GM21367 (cell line): Measurements from ENCODE around the gene ABCF2.

Source experiments
- ATAC-seq: cut with Tn5 transposase; IDR thresholded peaks from one replicate; pipeline ENCODE4 v1.9.1; 2021; ENCODE audit not compliant: unreplicated experiment

Gene ABCF2

DNA sequence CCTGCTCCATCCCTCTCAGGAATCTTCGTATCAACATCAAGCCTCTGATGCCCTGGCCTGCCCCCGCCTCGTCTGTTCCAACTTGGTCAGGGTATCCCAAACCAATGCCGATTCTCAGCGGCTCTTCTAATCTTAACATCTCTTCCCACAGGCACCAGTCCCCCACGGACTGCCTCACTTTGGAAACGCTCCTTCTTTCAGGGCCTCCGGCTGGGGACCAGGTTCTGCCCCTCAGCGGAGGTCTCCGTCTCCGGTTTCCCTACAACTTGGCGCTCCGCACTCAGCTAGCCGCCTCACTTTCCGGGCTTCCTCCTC lies 488 bp downstream of the ABCF2 start:
- peak; percentile 2 for ATAC-seq

DNA sequence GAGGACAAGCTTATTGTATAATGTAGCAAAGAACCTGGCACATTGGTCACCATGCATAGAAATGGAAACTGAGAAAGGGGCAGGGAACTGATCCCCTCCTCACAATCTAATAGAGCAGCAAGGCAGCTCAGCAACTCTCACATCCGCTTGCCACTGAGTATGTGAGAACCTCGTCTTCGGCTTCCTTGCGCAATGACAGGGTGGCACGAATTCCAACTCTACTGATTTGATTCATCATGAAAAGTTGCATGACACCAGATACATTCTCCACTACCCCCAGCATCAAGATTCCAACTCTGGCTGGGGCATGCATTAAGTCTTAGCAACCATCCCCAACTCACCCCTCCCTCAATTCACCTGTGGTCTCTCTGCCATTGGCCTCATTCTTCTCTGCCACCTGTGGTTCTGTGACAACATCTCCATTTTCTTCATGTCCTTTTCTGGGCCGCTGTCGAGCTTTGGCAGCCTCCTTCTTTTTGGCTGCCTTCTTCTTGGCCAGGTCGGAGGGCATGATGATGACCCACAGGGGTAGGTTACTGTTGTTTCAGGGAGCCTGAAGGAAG lies 976 bp downstream of the ABCF2 start:
- no peak for ATAC-seq

DNA sequence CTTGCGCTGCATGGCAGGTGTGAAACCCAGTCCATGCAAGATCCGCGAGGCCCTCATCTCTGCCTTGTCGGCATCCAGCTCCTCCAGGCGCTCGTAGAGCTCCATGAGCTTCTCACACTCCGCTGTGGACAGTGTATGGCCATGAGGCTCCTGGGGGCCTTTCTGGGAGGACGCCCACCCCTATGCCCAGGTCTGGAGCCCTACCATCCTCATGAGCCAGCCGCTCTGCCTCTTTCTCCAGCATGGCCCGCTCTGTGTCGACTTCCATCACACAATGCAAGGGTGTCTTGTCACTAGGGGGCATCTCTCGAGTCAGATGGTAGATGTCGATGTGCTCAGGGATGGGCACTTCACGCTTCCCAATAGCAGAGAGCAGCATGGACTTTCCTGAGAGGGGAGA lies 3.3 kb downstream of the ABCF2 start:
- no peak for ATAC-seq

DNA sequence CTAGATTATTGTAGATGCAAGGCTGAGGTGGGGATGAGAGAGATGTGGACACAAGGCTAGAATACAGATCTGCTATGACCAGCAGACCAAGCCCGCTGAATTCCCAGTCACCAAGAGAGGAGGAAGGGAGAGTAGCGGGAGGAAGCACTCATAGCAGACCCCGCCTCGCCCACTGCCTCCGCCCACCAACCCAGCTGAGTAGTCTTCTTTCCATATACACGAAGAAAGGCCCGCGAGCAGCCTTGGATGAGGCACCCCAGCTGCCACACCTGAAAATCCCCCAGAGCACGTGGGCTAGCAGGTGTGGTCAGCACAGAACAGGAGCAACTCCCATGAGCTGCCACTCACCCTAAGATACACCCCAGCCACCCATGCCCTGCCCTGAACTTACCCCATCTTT lies 8.8 kb downstream of the ABCF2 start:
- ATAC-seq = no peak

DNA sequence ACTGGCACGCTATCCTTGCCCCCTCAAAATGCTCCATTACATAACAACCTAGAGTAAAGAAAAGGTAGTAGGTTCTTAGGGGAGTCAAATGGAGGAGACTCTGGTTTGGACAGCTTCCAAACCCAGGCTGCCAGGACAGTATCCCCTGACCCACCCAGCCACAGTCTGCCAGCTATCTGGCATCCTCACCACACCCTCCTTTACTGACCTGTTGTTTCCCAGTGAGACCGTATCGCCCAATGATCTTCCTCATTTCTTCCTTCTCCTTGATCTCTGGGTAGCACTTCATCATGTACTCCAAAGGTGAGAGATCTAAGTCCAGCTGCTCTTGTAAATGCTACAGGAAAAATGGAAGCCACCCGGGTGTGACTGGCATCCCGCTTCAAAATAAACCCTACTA lies 11.6 kb downstream of the ABCF2 start:
- no peak for ATAC-seq

DNA sequence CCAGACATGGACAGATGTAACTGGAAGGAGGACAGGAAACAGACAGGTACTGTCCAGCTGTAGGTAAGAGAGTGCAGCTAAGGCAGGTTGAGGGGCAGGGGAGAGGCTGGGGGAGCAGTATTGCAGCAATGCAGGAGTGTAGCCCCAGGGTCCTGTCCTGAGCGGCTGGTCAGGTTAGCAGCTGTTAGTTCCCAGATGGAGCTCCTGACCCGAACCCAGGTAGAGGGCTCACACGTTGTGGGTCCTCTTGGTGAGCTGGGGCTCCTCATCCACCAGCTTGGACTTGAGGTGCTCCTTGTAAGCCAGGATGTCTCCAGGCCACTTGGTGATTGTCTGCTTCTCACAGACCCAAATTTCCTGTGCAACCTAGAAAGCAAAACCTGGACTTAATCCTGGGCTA lies 13.2 kb downstream of the ABCF2 start:
- ATAC-seq = no peak

DNA sequence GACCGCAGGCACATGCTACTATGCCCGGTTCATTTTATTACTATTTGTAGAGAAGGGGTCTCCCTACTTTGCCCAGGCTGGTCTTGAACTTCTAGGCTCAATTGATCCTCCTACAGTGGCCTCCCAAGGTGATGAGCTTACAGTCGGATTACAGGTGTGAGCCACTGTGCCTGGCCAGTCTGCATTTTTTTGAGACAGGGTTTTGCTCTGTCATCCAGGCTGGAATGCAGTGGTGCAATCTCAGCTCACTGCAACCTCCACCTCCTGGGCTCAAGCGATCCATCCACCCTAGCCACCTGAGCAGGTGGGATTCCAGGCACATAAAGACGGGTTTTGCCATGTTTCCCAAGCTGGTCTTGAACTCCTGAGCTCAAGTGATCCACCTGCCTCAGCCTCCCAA lies 14.4 kb downstream of the ABCF2 start:
- no peak for ATAC-seq

DNA sequence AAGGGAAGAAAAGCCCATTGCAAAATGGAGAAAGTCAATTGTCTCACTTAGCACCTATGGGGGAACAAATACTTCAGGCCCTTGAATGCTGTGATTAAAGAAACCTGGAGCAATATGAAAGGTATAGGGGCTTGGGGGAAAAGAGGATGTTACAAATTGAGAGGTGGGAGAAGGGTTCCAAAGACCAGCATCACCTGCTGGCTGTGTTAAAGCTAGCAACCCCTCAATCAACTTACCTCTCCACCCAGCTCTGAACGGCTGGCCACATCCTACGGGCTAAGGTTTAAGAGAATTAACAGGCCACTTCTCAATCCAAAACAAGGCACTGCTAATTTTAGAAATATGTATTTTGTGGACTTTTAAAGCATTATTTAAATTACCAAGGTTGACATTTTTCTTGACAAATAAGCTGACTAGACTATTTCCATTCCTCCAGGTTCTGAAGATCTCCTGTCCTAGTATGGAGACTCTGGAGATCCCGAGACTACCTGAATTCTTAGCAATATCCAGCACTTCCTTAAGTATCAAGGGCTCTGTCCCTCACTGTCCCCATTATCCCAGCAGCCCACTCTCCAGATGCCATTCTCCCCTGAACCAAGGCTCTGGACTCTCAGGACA lies 15.7 kb downstream of the ABCF2 start:
- no peak for ATAC-seq

DNA sequence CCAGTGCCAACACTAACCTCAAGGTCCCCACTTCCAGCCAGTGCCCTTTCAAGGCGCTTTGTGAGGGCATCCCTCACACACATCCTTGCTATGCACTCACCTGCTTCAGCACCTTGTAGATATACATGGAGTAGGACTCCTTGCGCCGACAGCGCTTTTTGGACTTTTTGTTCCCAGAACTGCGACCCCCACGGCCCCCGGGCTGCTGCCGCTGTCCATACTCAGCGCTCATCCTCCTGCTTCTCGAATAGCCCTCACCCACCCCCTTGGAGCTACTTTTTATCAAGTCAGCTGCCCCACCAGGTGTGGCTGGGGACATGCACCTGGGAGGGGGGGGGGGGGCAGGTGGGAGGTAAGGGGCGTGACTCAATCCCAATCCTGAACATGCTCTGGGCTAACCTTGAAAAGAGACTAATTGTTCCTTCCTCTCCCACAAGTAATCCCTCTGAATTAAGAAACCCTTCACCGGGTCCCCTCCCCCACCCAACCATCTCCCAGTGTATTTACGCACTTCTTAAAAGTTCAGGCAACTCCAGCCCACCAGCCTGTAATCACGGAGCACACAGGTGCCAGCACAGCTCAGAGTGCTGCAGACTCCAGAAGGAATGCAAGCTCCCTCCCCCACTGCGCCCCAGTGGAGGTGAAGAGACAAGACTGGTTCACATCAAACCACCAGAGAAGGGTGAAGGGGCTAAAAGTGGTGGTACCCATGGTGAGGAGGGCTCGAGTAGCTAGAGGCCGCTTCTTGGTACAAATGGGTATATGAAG lies 16.7 kb downstream of the ABCF2 start, which contains the start of gene H2BK1:
TSS of gene H2BK1 (minus strand) at position 402 of the 768 bp plus-strand sequence. CDS start at position 232, 170 bp downstream.
- ATAC-seq = no peak

DNA sequence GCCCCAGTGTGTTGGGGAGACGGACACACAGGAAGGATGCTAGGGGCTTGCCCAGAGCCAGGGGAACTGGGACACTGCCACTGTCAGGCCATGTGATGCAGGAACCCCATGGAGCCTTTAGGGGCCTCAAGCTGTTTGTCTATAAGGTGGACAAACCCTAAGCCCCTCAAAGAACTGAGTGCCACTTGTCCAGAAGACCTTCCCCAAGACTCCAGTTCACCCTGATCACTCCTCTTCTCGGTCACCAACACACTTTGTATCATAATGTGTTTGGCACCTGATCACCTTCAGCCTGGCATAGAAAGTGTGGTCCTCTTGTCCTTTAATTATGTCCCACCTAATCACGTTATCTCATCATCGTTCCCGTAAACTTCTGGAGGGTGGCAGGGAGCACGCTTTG lies 17.4 kb downstream of the ABCF2 start:
- no peak for ATAC-seq

DNA sequence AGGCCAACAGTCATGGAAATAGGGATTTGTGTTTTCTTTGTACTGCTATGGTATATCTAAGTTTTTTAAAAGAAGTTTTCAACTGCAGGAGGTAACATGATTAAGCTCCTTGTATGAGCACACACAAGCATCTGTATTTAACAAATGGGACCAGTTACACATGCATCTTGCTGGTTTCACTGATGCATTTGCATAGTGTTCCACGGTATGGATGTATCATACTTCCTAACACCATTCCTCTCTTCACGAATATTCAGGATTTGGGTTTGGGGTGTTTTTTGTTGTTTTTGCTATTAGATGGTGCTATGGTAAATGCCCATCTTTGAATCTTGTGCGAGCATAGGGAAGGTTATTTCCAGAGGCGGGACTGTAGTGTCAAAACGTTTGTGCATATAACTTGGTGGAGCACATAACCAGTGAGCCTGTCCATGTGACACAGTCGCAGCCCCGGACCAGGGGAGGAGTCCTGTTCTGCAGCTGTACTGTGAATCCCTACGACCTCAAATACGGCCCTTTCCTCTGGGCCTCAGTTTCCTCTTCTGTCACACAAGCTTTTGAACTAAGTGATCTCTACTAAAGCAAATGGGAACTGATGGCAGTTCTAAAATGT lies 18.6 kb downstream of the ABCF2 start:
- ATAC-seq = no peak

DNA sequence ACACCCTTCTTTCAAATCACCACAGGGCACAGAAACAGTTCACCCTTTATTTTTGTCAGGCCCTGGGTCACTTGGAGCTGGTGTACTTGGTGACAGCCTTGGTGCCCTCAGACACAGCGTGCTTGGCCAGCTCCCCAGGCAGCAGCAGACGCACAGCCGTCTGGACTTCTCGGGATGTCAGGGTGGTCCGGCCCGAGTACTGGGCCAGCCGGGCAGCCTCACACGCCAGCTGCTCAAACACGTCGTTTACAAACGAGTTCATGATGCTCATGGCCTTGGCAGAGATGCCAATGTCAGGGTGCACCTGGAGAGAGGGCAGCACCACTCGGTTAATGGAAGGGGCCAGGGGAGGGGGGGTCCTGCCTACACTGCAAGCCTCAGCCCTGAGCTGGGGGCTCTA lies 19.2 kb downstream of the ABCF2 start:
- no peak for ATAC-seq

DNA sequence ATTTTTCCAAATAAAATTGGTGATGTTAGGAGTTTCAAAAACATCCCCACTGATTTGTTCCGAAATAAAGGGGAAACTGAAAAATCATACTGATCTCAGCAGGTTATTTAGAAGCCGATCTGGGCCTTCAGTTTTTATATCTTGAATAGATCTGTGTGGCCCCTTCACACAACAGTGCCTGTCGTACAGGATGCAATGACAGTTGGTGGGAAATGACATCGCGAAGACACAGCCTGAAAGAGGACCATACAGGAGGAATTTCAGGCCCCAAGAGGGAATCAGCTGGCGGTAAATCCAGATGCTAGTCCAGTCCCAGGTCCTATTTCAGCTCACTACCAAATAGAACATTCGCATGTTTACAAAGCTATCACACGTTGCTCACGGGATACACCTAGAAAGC lies 19.7 kb downstream of the ABCF2 start:
- no peak for ATAC-seq

DNA sequence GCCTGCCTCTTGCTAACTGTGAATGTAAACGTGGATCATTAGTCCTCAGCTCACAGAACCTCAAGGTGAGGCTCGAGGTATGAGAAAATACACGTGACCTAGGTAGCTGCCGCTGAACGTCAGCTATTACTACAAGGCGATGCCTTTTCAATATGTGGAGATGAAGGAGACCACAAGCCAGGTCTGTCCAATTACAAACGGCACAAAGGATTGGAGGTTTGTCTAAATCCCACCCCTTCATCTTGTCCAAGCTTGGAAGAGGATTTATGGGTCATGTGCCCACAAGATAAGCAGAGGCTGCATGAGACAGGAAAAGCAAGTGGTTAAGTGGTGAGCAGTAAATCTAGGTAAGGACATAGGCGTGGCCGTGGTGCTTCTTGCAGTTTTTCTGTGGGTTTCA lies 20.1 kb downstream of the ABCF2 start:
- ATAC-seq = no peak

DNA sequence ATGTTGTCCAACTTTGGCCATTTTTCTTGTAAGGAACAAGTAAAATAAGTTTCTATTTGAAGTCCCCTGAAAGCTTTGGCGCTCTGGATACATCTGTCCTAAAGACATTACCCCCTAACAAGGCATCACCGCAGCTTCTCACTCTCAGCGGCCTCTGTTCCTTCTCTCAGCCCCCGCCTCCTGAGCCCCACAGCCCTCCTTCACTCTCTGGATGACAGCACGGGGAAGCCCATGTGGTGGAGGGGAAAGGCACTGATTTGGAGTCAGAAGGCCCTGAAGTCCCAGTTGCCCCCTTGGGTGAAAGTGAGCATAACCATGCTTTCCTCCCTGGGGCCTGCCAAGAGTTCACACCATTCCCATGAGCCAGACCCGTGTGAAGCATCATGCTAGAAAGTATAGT lies 21.3 kb downstream of the ABCF2 start:
- ATAC-seq = no peak

DNA sequence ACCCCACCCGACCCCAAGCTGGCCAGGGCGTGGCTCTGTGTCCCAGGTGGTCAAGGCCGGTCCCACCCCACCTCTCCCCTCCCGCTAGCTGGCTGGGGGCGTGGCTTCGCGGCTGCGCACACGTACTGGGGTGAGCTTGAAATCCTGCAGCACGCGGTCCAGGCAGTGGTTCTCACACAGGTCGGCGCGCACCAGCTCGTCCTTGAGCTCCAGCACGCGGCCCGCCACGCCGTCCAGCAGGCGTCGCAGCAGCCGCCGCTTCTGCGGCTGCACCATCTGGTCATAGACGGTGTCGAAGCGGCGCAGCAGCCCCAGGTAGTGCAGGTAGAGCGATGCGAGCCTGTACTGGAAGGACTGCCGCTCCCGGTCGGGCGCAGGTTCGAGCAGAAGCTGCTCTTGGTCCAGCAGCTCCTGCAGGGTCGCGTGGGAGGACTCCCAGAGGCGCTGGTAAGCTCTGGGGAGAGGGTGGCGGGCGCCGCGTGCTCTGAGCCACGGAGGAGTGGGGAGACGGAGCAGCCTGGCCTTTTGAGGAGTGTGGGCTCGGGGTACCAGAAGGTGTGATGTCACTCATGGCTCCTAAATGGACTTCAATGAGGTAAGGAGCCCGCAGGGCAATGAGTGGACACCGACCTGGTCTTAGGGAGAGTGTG lies 22.5 kb downstream of the ABCF2 start:
- no peak for ATAC-seq

DNA sequence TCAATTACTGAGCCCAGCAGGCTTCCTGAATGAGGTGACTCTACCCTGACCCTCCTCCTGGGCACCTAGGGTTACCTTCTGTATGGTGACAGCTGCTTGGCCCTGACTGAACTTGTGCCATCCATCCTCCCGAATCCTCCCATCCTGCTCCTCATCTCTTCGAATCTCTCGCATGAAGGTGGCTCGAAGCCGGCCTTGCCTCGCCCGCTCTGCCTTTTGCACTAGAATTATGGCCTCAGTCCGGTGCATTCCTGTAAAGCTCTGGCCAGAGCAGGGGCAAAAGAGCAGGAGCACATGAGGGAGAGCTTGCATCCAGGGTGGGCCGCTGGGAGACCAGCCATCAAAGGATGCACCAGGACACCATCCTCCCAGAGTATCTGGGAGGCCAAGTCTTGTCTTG lies 24.2 kb downstream of the ABCF2 start:
- ATAC-seq = no peak

DNA sequence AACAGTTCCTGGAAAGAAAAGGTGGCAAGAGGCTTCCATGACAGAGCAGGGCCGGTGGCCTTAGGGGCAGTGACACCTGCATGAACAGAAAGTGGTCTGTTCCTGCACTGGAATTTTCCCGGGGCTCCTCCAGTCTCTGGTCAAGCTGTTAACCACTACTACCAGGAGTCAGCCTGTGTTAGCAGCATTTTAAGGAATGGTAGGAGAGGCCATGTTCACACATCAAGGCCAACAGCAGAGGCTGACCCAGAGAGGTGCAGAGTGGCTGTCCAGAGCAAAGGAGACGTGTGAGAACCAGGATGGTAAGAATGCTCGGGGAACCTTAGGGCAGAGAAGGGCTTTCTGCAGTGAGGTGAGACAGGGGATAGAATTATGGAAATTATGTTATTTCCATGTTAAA lies 25.3 kb downstream of the ABCF2 start:
- no peak for ATAC-seq

DNA sequence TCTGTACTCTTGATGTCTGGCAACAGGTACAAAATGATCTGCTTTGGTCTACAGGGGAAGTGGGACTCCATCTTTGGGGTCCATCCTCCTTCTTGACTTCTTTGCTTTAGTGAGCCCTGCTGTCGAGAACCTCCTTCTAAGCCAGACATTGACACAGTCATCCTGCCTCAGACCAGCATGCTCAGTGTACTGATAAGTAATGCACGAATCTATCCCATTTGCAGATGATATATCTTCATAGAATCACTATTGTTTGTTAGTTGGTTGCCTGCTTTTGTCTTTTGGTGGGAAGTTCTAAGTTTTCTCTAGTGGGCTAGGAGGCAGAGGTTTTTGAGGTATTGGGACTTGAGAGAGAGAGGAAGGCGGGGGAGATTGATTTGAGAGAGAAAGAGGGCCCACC lies 25.7 kb downstream of the ABCF2 start:
- no peak for ATAC-seq

DNA sequence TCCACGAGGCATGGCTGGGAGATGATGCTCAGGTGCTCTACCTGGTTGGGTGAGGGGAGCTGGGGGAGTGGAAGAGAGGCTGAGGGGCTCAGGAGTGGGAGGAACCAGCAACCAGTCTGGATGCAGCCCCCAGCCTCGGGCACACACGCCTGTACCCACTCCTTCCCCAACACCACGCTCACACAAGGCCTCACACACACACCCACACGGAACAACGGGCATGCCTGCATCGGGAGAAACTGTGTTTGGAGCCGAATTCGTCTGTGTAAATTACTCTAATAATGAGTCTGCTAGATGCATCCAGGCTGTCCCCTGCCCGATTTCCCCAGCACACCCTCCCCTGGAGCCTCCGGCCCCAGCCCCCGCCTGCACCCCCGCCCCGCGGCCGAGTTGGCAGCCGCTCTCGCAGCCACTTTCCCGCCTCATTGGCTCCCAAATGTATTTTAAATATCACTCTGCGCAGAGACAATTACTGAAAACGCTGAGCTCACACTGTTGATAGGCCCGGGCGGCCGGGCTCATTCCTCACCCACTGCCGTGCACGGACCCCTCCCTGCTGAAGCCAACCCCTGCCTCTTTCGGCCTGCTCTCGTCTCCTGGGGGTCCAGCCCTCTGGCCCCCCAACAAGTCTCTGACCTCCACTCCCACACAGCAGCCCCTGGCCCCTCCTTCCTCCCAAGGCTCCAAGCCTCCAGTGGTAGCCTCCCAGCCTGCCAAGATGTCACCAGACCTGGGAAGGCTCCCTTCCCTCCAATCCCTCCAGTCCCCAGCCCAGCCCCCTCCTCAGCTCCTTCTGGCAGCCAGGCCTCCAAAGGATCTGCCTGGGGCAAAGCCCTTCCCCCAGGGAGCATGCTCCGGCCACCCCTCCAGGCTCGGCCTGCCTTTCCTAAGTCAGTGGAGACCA lies 27.8 kb downstream of the ABCF2 start:
- ATAC-seq = no peak

DNA sequence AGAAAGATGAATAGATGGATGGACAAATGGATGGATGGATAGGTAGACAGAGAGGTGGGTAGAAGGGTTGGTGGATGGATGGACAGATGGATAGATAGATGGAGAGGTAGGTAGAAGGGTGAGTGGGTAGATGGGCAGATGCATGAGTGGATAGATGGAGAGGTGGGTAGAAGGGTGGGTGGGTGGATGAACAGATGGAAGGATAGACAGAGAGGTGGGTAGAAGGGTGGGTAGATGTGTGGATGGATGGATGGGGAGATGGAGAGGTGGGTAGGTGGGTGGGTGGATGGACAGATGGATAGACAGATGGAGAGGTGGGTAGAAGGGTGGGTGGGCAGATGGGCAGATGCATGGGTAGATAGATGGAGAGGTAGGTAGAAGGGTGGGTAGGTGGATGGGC lies 29.1 kb downstream of the ABCF2 start:
- ATAC-seq = no peak
